KG1 (cell line): ENCODE measurements around the gene SFMBT1.
A peak's percentile ranks its signal among the peaks of the same experiment; 100 is the strongest.

Experiments used
- DNase-seq: peaks from one replicate; lab custom pipeline; 2025; lab: John Stamatoyannopoulos, UW

Gene SFMBT1

DNA sequence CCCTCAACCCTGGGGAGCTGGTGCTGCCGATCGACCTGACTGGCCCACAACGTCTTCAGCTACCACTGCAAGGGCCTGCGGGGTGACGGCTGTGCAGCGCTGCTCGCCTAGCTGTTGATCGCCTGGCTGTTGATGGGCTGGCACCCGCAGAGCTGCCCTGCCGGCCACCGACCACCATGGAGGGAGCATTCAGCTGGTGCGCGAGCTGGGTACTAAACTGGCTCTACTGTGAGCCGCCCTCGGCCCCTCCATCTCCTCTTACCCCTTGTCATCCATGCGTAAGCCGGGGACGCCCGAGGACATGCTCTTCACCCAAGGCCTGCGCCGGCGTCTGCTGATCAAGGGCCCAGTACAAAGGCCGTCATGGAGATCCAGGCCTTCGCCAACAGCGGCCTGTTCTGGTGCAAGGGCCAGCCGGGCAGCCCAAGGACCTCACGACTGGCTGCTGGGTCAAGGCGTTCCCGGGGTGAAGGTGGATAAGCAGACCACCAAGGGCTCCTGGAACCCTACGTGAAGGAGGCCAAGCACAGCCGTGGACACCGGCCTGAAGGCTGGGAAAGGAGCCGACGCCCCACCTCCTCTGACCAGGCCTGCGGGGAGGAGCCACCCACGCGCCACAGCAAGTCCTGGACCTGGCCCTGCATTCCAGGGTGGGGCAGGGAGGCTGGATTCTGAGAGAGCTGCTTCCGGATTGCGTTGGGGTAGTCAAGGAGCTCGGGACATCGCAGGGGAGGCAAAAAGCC, 46.9 kb downstream of the SFMBT1 start:
- no peak for DNase-seq

GRCh38 chr3:52990637-52991036, 55.2 kb downstream of the SFMBT1 start:
- no peak for DNase-seq

DNA sequence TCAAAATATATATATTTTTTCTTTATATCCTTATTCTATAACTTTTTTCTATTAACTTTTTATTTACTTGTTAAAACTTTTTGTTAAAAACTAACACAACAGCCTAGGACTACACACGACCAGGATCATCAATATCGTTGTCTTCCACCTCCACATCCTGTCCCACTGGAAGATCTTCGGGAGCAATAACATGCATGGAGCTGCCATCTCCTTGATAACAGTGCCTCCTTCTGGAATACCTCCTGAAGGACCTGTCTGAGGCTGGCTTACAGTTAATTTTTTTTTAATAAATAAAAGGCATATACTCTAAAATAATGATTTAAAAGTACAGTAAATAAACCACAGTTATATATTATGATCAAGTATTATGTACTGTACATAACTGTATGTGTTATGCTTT, 58.9 kb downstream of the SFMBT1 start:
- no peak for DNase-seq

DNA sequence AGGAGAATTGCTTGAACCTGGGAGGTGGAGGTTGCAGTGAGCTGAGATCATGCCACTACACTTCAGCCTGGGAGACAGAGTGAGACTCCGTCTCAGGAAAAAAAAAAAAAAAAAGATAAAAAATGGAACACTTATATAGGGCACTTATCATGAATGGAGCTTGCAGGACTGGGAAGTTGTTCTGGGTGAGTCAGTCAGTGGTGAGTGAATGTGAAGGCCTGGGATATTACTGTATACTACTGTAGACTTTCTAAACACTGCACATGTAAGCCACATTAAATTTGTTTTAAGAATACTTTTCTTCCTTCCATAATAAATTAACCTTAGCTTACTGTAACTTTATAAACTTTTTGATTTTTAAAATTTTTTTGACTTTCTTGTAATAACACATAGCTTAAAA, 59.8 kb downstream of the SFMBT1 start:
- no peak for DNase-seq

- DNase-seq, result no peak
These were observed 62.0 kb downstream of the SFMBT1 start for GRCh38 chr3:52983828-52984227.

GRCh38 chr3:52983336-52983807, 62.5 kb downstream of the SFMBT1 start:
- peak; percentile 74 for DNase-seq

DNA sequence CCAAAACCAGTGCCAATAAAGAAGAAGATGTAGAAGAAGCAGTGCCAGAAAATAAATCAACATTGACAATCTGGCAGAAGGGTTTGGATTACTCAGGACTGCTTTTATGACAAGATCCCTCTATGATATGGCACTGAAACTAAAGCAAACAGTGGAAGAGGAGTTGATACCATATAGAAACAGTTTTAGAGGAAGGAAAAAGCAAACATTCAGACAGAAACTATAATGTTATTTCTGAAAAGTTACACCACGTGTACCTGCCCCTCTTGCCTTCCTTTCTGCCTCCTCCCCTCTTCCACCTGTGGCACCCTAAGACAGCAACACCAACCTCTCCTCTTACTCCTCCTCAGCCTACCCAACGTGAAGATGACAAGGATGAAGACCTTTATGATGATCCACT, 63.0 kb downstream of the SFMBT1 start:
- DNase-seq, result no peak

- no peak for DNase-seq
These were observed 66.5 kb downstream of the SFMBT1 start for GRCh38 chr3:52979190-52979983.

DNA sequence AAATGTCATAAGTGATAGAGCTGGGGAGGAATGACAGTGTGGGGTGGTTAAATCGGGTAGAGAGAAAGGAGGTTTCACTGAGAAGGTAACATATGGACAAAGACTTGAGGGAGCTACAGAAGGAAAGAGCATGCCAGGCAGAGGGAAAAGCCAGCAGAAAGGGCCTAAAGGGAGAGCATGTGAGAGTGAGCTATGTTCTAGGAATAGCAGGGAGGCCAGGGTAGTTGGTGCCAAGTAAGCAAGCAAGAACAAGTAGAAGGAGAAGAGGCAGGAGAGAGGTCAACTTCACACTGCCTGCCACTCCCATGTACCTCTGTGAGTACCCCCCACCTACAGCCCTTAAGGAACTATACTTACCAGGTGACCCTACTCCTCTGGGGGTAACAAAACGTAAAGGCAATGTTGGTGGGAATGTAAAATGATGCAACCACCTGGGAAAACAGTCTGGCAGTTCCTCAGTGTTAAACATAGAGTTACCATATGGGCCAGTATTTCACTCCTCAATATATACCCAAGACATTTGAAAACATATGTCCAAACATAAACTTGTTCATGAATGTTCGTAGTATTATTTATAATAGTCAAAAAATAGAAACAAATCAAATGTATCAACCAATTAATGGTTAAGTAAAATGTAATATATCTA, 67.6 kb downstream of the SFMBT1 start:
- DNase-seq, result no peak

DNA sequence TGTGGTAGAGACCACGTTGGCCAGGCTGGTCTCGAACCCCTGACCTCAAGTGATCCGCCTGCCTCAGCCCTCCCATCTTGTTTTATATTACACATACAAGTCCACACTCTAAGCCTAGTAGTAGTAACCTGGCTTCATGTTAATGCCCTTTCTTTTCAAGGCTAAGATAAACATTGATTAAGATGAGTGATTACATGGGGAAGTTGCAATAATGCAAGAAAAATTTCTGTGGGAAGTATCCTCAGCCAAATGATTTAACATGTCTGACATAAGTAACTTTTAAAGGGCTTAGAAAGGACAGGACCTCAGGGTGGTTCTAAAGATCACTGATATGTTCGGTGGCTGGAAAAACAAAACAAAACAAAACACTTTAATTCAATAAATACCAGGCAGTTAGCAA, 72.1 kb downstream of the SFMBT1 start:
- DNase-seq, result no peak

GRCh38 chr3:52971895-52972294, 74.0 kb downstream of the SFMBT1 start:
- DNase-seq, result no peak

DNA sequence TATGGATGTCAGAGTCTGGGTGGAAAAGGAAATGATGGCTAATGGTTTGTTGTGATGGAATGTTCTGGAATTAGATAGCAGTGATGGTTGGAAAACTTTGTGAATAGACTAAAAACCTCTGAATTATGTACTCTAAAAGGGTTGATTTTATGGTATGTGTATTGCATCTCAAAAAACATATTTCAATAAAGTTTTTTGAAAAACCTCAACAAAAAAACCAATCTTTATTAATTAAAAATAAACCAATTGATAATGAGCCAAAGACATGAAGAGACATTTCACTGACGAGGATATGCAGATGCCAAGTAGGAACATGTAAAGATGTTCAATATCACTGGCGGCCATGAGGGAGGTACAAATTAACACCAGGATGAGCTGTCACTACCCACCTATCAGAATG, 78.5 kb downstream of the SFMBT1 start:
- no peak for DNase-seq

DNA sequence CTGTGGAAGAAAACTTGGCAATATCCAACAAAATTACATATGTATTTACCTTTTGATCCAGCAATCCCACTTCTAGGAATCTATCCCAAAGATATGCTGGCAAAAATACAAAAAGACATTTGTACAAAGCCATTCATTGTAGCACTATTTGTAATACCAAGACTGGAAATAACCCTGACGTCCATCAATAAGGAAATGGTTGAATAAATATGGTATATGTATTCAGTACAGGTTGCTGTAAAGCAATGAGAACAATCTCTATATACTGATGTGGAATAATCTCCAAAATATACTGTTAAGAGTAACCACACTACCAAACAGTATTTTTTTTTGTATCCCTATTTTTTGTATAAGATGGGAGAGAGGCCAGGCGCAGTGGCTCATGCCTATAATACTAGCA, 83.7 kb downstream of the SFMBT1 start:
- DNase-seq, result no peak

DNA sequence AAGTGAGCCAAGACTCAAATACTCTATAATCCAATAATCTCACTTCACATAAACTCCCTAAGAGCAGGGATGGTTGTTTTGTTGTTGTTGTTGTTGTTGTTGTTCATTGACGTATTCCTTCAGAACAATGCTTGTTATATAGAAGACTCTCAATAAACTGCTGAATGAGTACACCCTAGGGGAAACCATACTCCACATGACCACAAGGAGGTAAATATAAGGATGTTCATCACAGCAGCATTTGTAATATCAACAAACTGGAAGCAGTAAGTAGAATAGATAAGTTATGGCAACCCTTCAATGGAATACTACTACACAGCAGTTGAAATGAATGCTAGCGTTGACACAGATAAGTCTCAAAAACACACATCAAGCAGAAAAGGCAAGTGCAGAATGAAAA, 86.1 kb downstream of the SFMBT1 start:
- DNase-seq, result no peak

GRCh38 chr3:52939600-52939999, 106.3 kb downstream of the SFMBT1 start:
- no peak for DNase-seq

- DNase-seq, result peak; percentile 12
These were observed 111.0 kb downstream of the SFMBT1 start for GRCh38 chr3:52934630-52935530.

- no peak for DNase-seq
These were observed 114.0 kb downstream of the SFMBT1 start for GRCh38 chr3:52931889-52932288.

DNA sequence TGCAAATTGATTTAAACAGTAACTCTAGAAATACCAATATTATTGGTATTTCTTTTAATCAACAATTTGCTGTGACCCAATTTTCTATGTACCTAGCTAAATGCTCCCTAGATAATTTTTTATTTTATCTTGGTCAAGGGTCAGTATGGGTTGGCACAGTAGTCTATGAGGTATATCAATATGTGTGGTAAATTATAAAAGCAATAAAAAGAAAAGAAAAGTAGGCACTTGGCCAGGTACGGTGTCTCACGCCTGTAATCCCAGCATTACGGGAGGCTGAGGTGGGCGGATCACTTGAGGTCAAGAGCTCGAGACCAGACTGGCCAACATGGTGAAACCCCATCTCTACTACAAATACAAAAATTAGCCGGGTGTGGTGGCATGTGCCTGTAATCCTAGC, 114.5 kb downstream of the SFMBT1 start:
- no peak for DNase-seq

GRCh38 chr3:52930748-52931147, 115.1 kb downstream of the SFMBT1 start:
- no peak for DNase-seq

- no peak for DNase-seq
These were observed 119.3 kb downstream of the SFMBT1 start for GRCh38 chr3:52926554-52926953.

- no peak for DNase-seq
These were observed 120.2 kb downstream of the SFMBT1 start for GRCh38 chr3:52925405-52926313.
